HepG2 (cell line): ENCODE measurements around the gene PEAK3. TPM values are rescaled to one million over a fixed set of nuclear protein-coding genes. Genes with fewer than 3 reads are reported as not detected.

Experiments used
- ETV6 ChIP-seq: sonication (generic); formaldehyde crosslinking; conservative IDR thresholded peaks from 2 replicates; pipeline ENCODE4 v1.4.0; 2020; ENCODE audit warnings: missing genetic modification reagents
- HMGA1 ChIP-seq: sonication (generic); formaldehyde crosslinking; conservative IDR thresholded peaks from 2 replicates; pipeline ENCODE4 v1.4.0; 2020; ENCODE audit warnings: missing genetic modification reagents
- KDM6A ChIP-seq: IDR thresholded peaks from 2 replicates; pipeline ENCODE4 v1.6.1; 2016; ENCODE audit warnings: low read depth
- NCOA5 ChIP-seq: sonication (generic); formaldehyde crosslinking; IDR thresholded peaks from 2 replicates; pipeline ENCODE4 v1.4.0; 2020; ENCODE audit warnings: missing genetic modification reagents
- NFYC ChIP-seq: IDR thresholded peaks from 2 replicates; pipeline ENCODE4 v1.6.1; 2016; ENCODE audit warnings: missing genetic modification reagents, missing compliant biosample characterization
- NR2F2 ChIP-seq: IDR thresholded peaks from 2 replicates; pipeline ENCODE4 v1.6.1; 2012; ENCODE audit warnings: low read depth, inconsistent platforms, borderline replicate concordance
- PHF21A ChIP-seq: sonication (generic); formaldehyde crosslinking; IDR thresholded peaks from 2 replicates; pipeline ENCODE4 v1.5.0; 2020; ENCODE audit warnings: mild to moderate bottlenecking, missing genetic modification reagents
- RFXAP ChIP-seq: sonication (generic); formaldehyde crosslinking; IDR thresholded peaks from 2 replicates; pipeline ENCODE4 v1.4.0; 2020; ENCODE audit warnings: missing genetic modification reagents, borderline replicate concordance
- SRY ChIP-seq: sonication (generic); formaldehyde crosslinking; IDR thresholded peaks from 2 replicates; pipeline ENCODE4 v1.8.0; 2022; ENCODE audit warnings: mild to moderate bottlenecking, missing genetic modification reagents
- TCF7 ChIP-seq: sonication (generic); IDR thresholded peaks from 2 replicates; pipeline ENCODE4 v1.6.1; 2016; ENCODE audit warnings: antibody characterized with exemption, low read depth
- TEAD3 ChIP-seq: optimal IDR thresholded peaks from 2 replicates; pipeline ENCODE3; 2016; ENCODE audit warnings: borderline replicate concordance
- TGIF2 ChIP-seq: IDR thresholded peaks from 2 replicates; pipeline ENCODE4 v1.6.1; 2016; ENCODE audit warnings: control low read depth, missing compliant biosample characterization
- ZBTB7A ChIP-seq: sonication (generic); formaldehyde crosslinking; IDR thresholded peaks from 2 replicates; pipeline ENCODE4 v1.8.0; 2022; ENCODE audit warnings: mild to moderate bottlenecking, missing genetic modification reagents
- ZFAT ChIP-seq: sonication (generic); formaldehyde crosslinking; conservative IDR thresholded peaks from 2 replicates; pipeline ENCODE4 v1.8.1; 2023; ENCODE audit warnings: missing genetic modification reagents, inconsistent platforms
- ZNF136 ChIP-seq: sonication (generic); formaldehyde crosslinking; IDR thresholded peaks from 2 replicates; pipeline ENCODE4 v1.8.1; 2022; ENCODE audit warnings: low read depth, mild to moderate bottlenecking, moderate library complexity, missing genetic modification reagents
- ZNF138 ChIP-seq: sonication (generic); formaldehyde crosslinking; IDR thresholded peaks from 2 replicates; pipeline ENCODE4 v1.5.0; 2020; ENCODE audit warnings: mild to moderate bottlenecking, low read depth, missing genetic modification reagents
- ZNF33B ChIP-seq: sonication (generic); formaldehyde crosslinking; IDR thresholded peaks from 2 replicates; pipeline ENCODE4 v1.5.1; 2020; ENCODE audit warnings: mild to moderate bottlenecking, missing genetic modification reagents
- ZNF883 ChIP-seq: sonication (generic); formaldehyde crosslinking; IDR thresholded peaks from 2 replicates; pipeline ENCODE4 v1.5.1; 2020; ENCODE audit warnings: mild to moderate bottlenecking, missing genetic modification reagents; ENCODE audit errors: not compliant biosample characterization
- polyA plus RNA-seq, 8 experiments: library from polyadenylated mRNA; depleted of rRNA in 3 of 8; stranded (reverse) in 7 of 8; unstranded in 1 of 8; fragments of >200 nt; fragmentation: Illumina TruSeq in 4 of 8; extraction: Trizol in 4 of 8; gene quantifications; 2 replicates each; pipeline versions ENCODE4 v1.2.1 to v1.2.3, GENCODE V29; 2011 to 2016; ENCODE audit warnings: low read depth in 4 of 8, missing spikeins in 1 of 8, mixed read lengths in 1 of 8; ENCODE audit not compliant: insufficient read depth in 1 of 8
- total RNA-seq, 5 experiments: library from RNA; depleted of rRNA; stranded (reverse); fragments of >200 nt; fragmentation: Illumina TruSeq; extraction: Trizol; gene quantifications; 2 replicates each; pipeline ENCODE4 v1.2.3, GENCODE V29; 2016; ENCODE audit warnings: low read depth in 1 of 5
- TF ChIP-seq, protein P1 (sequence below): sonication (generic); formaldehyde crosslinking; IDR thresholded peaks from 2 replicates; pipeline ENCODE4 v1.4.0; 2020; ENCODE audit warnings: missing genetic modification reagents, borderline replicate concordance
- TF ChIP-seq, protein P2 (sequence below): sonication (generic); formaldehyde crosslinking; IDR thresholded peaks from 2 replicates; pipeline ENCODE4 v1.8.1; 2022; ENCODE audit warnings: mild to moderate bottlenecking, missing genetic modification reagents
- TF ChIP-seq, protein P3 (sequence below): sonication (generic); formaldehyde crosslinking; IDR thresholded peaks from 2 replicates; pipeline ENCODE4 v1.8.0; 2022; ENCODE audit warnings: low read depth, missing genetic modification reagents
- TF ChIP-seq, protein P4 (sequence below): sonication (generic); formaldehyde crosslinking; IDR thresholded peaks from 2 replicates; pipeline ENCODE4 v1.5.0; 2020; ENCODE audit warnings: mild to moderate bottlenecking, missing genetic modification reagents, borderline replicate concordance
- TF ChIP-seq, protein P5 (sequence below): sonication (generic); formaldehyde crosslinking; IDR thresholded peaks from 2 replicates; pipeline ENCODE4 v1.4.0; 2020; ENCODE audit warnings: missing genetic modification reagents

PEAK3 gene
- total and polyA plus RNA-seq, 2 of the 13 experiments (the other 11 are each of a cell fraction or from before 2014, with no cell fraction given): not detected

DNA sequence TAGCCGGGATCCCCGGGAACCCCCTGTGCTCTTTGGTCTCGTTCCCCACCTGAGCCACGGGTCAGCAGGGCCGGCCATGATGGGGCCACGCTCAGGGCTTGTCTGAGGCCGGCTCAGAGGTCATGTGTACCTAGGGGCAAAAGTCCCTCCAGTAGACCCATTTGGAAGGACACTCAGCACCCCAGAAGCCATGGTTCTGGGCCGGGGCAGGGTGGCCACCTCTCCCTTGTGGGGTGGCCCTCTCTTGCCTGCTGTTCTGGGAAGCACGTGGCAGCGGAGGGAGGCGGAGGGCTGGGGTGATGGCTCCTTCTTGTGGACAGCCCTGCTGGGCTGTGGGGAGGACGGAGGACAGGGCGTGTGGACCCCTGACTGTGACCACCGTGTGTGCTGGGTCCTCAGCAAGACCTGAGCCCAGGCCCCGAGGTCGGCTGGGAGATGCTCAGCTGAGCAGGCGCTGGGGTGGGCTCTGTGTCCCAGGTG lies 6.4 kb upstream of the PEAK3 start (continued):
- TF ChIP-seq ZNF138 (CRISPR knock-in tag) (no peak), HMGA1 (CRISPR knock-in tag) (no peak), PHF21A (CRISPR knock-in tag) (peak; percentile 69; the same call in 1 of the 2 replicates), ZFAT (no peak), ZNF136 (no peak), TGIF2 (CRISPR knock-in tag) (no peak), TCF7 (no peak), KDM6A (CRISPR knock-in tag) (peak; percentile 60; the same call in 1 of the 2 replicates), ZBTB7A (0 out of 2 replicates have a peak, but pooled peaks have one; percentile 47), TEAD3 (peak; percentile 43), NR2F2 (0 out of 2 replicates have a peak, but pooled peaks have one; percentile 24), NFYC (no peak), ETV6 (CRISPR knock-in tag) (no peak), ZNF33B (CRISPR knock-in tag) (no peak), RFXAP (CRISPR knock-in tag) (no peak), ZNF883 (CRISPR knock-in tag) (no peak), SRY (no peak), NCOA5 (CRISPR knock-in tag) (no peak)
- TF ChIP-seq, protein P1, sequence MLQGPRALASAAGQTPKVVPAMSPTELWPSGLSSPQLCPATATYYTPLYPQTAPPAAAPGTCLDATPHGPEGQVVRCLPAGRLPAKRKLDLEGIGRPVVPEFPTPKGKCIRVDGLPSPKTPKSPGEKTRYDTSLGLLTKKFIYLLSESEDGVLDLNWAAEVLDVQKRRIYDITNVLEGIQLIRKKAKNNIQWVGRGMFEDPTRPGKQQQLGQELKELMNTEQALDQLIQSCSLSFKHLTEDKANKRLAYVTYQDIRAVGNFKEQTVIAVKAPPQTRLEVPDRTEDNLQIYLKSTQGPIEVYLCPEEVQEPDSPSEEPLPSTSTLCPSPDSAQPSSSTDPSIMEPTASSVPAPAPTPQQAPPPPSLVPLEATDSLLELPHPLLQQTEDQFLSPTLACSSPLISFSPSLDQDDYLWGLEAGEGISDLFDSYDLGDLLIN (CRISPR knock-in tag): no peak
- TF ChIP-seq, protein P2, sequence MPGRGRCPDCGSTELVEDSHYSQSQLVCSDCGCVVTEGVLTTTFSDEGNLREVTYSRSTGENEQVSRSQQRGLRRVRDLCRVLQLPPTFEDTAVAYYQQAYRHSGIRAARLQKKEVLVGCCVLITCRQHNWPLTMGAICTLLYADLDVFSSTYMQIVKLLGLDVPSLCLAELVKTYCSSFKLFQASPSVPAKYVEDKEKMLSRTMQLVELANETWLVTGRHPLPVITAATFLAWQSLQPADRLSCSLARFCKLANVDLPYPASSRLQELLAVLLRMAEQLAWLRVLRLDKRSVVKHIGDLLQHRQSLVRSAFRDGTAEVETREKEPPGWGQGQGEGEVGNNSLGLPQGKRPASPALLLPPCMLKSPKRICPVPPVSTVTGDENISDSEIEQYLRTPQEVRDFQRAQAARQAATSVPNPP (CRISPR knock-in tag): no peak
- TF ChIP-seq, protein P3, sequence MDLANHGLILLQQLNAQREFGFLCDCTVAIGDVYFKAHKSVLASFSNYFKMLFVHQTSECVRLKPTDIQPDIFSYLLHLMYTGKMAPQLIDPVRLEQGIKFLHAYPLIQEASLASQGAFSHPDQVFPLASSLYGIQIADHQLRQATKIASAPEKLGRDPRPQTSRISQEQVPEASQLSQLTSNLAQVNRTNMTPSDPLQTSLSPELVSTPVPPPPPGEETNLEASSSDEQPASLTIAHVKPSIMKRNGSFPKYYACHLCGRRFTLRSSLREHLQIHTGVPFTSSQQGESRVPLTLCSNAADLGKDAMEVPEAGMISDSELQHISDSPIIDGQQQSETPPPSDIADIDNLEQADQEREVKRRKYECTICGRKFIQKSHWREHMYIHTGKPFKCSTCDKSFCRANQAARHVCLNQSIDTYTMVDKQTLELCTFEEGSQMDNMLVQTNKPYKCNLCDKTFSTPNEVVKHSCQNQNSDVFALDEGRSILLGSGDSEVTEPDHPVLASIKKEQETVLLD (CRISPR knock-in tag): no peak
- TF ChIP-seq, protein P4, sequence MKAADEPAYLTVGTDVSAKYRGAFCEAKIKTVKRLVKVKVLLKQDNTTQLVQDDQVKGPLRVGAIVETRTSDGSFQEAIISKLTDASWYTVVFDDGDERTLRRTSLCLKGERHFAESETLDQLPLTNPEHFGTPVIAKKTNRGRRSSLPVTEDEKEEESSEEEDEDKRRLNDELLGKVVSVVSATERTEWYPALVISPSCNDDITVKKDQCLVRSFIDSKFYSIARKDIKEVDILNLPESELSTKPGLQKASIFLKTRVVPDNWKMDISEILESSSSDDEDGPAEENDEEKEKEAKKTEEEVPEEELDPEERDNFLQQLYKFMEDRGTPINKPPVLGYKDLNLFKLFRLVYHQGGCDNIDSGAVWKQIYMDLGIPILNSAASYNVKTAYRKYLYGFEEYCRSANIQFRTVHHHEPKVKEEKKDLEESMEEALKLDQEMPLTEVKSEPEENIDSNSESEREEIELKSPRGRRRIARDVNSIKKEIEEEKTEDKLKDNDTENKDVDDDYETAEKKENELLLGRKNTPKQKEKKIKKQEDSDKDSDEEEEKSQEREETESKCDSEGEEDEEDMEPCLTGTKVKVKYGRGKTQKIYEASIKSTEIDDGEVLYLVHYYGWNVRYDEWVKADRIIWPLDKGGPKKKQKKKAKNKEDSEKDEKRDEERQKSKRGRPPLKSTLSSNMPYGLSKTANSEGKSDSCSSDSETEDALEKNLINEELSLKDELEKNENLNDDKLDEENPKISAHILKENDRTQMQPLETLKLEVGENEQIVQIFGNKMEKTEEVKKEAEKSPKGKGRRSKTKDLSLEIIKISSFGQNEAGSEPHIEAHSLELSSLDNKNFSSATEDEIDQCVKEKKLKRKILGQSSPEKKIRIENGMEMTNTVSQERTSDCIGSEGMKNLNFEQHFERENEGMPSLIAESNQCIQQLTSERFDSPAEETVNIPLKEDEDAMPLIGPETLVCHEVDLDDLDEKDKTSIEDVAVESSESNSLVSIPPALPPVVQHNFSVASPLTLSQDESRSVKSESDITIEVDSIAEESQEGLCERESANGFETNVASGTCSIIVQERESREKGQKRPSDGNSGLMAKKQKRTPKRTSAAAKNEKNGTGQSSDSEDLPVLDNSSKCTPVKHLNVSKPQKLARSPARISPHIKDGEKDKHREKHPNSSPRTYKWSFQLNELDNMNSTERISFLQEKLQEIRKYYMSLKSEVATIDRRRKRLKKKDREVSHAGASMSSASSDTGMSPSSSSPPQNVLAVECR (CRISPR knock-in tag): peak; percentile 53; the same call in 1 of the 2 replicates
- TF ChIP-seq, protein P5, sequence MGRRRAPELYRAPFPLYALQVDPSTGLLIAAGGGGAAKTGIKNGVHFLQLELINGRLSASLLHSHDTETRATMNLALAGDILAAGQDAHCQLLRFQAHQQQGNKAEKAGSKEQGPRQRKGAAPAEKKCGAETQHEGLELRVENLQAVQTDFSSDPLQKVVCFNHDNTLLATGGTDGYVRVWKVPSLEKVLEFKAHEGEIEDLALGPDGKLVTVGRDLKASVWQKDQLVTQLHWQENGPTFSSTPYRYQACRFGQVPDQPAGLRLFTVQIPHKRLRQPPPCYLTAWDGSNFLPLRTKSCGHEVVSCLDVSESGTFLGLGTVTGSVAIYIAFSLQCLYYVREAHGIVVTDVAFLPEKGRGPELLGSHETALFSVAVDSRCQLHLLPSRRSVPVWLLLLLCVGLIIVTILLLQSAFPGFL (CRISPR knock-in tag): no peak
